Activated T-cell treated with anti-CD3 and anti-CD28 coated beads for 4 hours (primary cell): Measurements from ENCODE around the gene HAUS7.

Experiments used
- DNase-seq: peaks from one replicate; pipeline ENCODE4 v3.0.0-alpha.2; 2020

Gene HAUS7

GRCh38 chrX:153450114-153450948, 20.0 kb downstream of the HAUS7 start:
- DNase-seq = no peak

DNA sequence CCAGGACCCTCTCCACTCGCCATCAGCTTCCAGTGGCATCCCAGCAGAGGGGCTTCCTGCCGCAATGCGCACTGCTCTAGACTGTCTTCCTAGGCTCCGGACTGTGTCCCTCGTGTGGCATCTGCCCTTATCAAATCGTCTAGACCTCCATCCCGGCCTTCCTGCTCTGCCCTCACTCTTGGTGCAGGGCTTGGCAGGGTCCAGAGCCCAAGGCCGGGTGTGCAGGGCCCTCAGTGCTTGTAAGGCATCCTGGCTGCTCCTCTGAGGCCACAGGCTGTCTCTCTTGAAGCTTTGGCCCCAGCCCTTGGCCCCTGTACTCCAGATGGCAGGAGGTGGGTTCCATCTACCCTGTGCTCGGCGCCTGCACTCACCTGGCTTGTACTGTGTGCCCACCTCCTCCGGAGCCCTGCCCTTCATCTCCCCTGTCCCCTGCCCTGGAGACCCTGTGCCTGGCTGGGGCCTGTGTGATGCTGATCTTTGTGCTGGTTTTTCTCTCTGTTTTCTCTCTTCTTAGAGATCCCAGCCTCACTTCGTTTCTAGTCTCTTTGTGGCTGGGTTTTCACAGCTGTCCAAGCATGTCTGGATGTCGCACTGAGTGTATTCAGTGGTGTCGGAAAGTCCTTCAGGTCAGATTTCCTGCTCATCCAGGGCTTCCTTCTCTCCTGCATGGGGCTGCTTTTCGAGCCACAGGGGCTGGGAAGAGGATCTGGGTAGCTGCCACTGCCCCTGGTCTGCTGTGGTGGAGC, 20.8 kb downstream of the HAUS7 start:
- DNase-seq = no peak

DNA sequence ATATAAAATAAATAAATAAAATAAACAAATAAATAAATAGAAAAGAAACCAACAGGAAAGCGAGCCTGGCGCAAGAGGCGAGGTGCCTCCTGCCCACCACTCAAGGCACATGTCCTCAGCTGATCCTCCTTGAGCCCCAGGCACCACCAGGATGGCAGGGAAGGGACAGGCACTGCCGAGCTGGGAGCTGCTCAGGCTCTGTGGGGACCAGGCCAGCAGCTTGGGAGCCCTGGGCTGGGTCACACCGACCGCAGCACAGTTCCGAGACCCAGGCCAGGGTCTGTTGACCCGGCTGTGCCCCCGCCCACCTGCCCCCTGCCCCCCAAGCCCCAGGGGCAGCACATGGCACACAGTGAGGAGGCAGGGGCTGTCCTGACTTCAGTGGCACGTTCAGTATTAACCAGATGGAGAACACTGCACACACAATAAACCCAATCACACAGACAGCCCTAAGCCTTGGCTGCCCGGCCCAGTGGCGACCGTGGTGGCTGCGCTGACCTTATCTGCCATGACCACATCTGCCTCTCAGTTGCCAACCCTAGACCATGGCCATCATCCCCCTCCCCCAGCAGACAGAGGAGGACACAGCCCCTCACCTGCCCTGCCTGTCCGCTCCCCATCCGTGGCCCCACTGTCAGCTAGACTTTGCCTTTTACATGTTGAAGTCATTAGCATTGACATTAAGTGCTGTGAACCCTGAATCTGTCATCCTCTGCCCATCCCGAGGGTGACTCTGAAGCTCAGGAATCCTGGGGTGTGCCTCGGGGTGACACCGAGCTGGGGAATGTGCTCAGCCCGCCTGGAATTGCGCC, 21.6 kb downstream of the HAUS7 start:
- DNase-seq = no peak

GRCh38 chrX:153447581-153447960, 22.8 kb downstream of the HAUS7 start:
- DNase-seq = no peak

GRCh38 chrX:153446950-153447580, 23.3 kb downstream of the HAUS7 start:
- DNase-seq = no peak

- DNase-seq = no peak
Measured at GRCh38 chrX:153446636-153446936, 23.8 kb downstream of the HAUS7 start.

GRCh38 chrX:153445856-153446635, 24.3 kb downstream of the HAUS7 start, which contains the start of gene TREX2:
Gene TREX2 (minus strand): TSS chrX:153446056. CDS start chrX:153445430, 626 bp downstream.
- DNase-seq = no peak

DNA sequence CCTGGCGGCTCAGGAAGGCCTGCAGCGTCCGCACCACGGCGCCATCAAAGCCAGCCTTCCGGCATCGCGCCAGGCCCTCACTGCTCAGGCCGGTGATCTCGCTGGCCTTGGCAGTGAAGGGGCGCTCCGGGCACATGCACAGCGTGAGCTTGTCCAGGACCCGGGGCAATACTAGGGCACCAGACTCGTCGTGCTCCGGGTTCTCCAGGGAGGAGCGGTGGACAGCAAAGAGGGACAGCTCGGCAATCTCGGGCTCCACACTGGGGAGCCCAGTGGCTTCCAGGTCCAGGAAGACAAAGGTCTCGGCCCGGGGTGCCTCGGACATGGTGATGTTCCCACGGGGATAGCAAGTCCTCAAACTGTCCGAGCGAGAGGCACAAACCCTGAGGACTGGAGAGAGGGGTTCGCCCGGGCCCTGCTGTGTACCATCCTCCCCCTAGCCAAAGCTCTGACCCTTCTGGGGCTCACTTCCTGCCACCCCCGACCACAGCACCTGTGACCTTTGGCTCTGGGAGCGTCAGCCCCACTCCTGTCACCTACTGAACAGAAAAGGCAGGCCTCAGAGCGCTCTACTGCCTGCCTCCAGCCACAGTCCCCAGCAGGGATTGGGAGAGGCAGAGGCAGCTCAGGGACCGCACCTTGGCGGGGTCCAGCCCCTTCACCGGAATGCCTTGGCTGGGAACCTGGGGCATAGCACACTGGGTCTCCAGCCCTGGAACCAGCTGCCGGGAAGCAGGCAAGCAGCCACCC, 25.1 kb downstream of the HAUS7 start:
- no peak for DNase-seq

DNA sequence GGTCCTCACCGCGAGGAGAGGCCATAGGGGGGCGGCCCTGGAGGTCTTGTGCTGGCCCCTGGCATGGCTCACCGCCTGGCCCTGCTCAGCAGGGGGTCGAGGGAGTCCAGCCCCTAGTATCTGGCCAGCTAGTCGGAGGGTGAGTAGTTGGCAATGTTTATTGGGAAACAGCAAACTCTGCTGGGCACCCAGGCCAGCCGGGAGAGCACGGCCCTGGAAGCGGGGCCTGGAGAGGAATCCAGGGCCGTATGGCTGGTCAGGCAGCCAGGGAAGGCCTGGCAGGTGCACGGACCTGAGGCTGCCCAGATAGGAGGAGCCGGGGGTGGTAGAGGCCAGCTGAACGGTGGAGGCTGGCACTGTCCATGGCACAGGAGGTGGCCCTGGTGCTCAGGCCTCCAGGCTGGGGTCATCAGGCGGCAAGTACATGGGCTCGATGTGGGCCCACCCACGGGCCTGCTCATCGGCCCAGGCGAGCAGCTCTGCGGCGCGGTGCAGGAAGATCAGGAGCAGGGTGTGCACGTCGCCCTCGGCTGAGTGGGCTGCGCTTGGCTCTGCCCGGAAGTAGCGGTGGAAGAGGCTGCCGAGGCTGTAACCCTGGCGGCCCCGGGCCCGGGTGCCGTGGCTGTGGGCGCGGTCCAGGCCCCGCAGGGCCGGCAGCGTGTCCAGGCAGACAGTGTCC, 25.9 kb downstream of the HAUS7 start:
- DNase-seq = no peak

DNA sequence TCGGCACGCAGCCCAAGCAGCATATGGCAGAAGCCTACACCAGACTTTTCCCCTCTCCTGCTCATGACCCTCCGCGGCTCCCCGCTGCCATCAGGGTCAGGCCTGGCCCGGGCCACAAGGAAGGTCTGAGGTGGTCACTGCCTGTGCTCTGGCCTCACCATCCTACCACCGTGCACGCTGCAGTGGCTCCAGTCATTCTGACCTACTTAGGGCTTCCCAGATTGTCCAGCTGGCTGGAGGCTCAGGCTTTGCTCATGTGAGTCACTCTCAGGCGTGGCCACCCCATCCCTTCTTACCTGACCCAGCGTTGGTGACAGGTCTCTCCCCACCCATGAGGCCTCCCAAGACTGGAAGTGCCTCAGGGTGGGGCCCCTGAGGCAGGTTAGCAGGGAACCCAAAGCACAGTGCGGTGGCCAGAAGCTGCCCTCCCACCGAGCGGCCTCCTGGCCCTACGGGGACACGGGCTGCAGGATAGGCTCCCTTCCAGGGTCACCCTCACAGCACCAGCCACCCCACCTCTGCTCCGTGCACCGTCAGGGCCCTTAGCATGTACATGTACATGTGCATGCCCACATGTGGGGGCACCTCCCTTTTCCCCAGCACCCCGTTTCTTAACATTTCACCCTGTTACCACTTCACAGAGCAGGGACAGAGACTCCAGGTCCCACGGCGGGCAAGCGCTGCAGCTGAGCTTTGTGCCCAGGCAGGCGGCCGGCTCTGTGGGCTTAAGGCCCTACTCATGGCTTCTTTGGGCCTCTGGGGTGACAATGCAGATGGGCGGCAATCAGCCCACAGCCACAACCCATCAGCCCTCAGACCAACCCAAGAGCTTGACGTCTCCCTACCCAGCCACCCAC, 26.7 kb downstream of the HAUS7 start:
- DNase-seq = no peak

- no peak for DNase-seq
Measured at GRCh38 chrX:153442463-153442862, 27.9 kb downstream of the HAUS7 start.

DNA sequence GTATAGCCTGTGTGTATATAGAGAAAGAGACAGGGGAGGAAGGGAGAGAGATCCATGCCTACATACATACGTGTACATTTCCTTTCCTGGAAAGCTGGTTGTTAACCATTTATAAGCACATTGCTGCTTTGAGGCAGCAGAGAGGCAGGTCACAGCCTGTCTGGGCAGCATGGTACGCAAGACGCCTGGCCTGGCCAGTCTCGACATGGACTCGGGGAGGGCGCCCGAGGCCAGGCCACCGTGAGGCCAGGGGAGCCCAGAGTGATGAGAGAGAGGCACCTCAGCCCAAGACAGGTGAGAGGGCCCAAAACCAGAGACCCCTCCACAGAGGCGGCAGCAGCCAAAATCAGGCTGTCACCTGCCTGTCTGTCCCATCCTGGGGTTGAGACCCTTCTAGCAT, 28.4 kb downstream of the HAUS7 start:
- no peak for DNase-seq

GRCh38 chrX:153441296-153441695, 29.1 kb downstream of the HAUS7 start:
- DNase-seq = no peak

GRCh38 chrX:153440556-153441135, 29.7 kb downstream of the HAUS7 start:
- no peak for DNase-seq

DNA sequence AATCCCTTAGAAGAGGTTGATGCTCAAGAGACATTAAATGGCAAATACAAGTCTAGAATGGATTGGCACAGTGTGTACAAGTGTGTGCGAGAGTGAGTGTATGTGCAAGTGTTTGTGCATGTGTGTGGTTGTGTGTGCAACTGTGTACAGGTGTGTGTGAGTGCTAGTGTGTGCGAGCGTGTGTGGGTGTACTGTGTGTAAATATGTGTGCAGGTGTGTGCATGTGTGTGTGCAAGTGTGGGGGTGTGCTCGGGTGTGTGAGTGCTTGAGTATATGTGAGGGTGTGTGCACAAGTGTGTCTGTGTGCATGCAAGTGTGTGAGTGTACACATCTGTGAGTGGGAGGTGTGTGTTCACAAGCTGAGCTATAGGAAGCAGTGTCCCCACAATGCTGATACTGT, 30.4 kb downstream of the HAUS7 start:
- no peak for DNase-seq

DNA sequence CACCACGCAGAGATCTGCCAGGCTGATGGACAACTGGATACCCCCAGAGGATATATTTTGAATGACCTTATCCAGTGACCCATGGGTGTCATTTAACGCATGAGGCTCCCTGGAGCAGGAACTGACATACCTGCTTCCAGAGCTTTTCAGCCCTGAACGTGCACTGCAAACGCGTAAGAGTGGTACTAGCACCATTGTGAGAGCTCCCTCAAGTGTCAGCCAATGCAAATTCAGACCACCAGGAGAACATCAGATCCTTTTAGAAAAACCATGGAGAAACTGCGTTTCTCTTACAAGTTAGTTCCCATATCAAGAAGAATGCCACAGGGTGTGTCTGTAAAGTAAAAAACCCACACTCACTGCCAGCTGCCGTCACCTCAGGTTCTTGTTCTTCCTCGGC, 31.8 kb downstream of the HAUS7 start:
- no peak for DNase-seq

DNA sequence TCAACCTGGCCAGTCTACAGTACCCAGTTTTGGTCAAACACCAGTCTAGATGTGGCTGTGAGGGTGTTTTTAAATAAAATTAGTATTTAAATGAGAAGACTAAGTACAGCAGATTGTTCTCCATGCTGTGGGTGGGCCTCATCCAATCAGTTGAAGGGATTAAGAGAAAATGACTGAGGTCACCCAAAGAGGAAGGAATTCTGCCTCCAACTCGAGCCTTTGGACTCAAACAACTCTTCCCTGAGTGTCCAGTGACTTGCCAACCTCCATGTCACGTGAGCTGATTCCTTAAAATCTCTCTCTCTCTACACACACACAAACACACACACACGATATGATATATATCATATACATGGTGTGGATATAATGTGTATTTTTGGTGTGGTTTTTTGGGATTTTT, 34.5 kb downstream of the HAUS7 start:
- no peak for DNase-seq

GRCh38 chrX:153434801-153435200, 35.6 kb downstream of the HAUS7 start:
- no peak for DNase-seq

DNA sequence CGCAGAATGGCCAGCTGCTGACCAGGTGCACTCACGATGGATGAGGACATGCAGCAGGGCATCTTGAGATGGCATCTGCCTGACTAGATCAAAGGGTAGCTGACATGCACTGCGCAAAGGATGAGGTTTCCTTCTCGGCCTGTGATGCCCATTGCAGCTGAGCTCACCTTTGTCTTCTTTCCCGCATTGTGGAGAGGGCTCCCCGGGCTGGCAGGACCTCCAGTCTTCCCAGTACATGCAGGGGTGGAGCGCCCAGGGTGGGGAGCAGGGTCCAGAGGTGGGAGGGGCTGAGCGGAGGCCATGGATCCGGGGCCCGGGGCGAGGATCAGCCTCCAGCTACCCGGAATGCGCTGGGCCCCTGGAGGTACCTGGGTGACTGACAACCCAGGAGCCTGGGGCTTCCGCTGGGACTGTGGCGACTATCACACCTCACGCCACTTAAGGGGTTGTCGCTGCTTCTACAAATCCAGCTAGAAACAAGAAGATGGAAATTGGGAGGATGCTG, 36.5 kb downstream of the HAUS7 start:
- no peak for DNase-seq
